Measurements from ENCODE around the gene CLK3.
"Not testable (repeated sequence)": the region's sequence is repeated elsewhere in the genome, so short reads cannot be mapped to it uniquely, and the experiment has no call there.

Gene CLK3

DNA sequence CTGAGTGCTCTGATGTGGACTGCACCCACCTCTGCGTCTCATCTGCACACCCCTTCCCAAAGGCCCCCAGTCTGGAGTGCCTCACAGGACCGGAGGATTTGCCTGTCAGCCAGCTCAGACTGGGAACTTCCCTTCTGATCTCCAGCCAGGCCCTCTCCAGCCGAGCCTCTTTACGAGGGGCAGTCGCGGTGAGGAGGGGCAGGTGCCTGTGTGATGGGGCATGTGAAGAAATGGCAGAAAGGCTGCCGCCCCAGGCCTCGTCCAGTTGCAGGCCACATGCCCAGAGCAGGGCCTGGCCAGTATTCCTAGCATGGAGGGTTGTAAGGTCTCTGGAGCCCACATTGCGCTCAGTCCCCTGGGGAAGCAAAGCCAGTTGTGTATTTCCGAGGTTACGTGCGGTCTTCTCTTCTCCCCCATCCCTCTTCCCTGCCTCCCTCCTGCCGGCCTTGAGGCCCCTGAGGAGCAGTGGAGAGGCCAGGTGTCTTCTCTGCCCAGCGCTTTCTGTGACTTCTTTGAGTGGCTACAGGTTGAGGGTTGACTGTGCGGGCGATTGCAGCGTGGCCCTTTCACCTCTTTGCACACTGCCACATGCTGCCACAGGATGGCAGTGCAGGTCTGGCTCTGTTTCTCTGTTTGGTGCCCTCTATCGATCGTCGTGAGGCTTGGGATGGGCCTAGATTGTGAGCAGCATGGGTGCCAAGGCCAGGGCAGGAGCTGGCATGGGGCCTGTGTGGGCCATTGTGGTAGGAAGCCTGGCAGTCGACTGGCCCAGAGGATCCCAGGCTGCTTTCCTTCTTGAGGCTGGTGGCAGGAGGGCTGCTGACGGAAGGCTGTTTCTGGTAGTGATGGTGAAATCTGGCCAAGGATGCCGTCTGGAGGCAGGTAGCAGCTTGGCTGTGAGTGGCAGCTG, 5.3 kb downstream of the CLK3 start:
- peak; percentile 90 for DNase-seq (ENCODE audit: low spot score)

DNA sequence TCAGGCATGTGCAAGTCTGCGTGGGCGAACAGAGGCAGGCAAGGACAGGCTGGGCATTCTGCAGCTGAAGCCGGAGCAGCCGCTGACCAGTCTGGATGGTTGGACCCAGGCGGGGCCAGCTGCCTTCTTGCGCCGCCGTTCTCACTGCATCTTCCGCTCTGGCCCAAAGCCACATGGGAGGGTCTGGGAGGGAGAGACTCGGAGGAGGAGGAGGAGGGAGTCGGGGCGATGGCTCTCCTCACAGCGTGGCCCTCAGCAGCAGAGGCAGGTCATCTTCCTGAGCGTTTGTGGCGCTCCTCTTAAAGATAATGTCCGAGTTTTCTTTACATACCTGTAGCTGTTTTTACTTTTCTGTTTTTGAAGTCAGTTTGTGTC, 5.9 kb downstream of the CLK3 start:
- no peak for DNase-seq (ENCODE audit: low spot score)

DNA sequence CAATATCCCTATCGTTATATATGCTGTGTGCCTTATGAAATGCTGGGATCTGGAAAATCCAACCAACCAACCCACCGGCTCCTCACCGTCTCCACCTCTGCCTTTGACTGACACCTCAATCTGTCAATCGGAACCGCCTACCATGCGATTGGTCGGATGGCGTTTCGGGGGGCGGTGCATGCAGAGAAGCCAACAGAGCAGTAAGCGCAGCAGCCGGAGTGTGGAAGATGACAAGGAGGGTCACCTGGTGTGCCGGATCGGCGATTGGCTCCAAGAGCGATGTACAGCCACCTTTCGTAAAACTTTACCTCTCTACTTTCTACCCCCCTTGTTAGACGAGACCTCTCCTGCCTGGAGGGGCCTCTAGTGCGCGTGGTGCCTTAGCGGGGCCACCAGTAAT, 6.3 kb downstream of the CLK3 start:
- DNase-seq (ENCODE audit: low spot score), result no peak

DNA sequence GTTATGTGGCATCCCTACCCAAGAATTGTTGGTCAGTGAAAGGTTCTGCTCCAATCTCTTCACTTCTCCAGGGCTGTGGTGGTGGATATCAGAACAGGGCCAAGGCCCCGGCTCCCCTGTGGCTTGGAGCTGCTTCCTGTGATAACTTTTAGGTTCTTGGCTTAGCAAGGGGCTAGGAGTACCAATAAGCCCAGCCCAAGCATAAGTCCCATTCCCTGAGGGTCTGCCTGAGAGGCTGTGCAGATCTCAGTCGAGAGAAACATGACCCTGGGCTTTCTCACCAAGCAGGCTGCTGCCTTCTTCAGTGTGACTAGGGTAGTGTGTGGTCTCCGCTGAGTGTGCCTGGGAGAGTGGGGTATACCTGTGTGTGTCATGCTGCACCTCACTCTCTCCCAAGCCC, 7.1 kb downstream of the CLK3 start:
- no peak for DNase-seq (ENCODE audit: low spot score)

DNA sequence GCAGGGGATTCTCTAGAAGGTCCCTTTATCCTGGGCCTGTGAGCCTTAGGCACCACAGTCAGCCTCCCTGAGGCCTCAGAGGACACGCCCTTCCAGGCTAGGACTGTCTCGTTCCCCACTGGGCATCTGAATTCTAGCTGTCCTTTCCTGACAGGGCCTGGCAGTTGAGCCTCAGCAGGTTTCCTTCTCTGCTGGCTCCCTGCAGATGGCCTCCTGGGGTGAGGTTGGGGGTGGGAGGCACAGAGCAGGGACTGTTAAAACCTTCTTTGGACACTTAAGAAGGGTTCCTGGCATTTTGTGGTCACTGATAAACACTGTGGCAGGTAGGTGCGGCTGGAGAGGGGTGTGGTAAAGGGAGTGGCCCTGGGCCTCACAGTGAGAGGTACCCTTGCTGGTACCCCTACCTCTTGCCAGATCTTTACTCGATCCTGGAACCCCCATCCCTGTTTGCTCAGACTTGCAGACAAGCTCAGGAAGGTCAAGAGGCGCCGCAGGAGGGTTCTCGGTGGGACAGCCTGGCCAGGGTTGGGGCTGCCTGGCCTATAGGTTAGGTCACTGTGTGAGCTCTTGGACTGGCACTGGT, 8.5 kb downstream of the CLK3 start:
- DNase-seq (ENCODE audit: low spot score), result no peak

DNA sequence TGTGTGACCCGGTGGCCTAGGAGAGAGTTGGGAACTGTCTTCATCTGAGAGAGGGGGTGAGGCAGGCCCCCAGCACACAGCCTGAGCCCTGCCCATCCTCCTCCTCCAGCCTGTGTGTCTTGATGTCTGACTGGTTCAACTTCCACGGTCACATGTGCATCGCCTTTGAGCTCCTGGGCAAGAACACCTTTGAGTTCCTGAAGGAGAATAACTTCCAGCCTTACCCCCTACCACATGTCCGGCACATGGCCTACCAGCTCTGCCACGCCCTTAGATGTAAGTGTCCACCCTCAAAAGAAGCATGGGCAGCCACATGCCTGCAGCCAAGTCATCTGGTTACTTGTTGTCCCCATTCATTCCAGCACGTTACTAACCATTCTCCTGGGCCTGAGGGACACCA, 10.1 kb downstream of the CLK3 start:
- no peak for DNase-seq (ENCODE audit: low spot score)

DNA sequence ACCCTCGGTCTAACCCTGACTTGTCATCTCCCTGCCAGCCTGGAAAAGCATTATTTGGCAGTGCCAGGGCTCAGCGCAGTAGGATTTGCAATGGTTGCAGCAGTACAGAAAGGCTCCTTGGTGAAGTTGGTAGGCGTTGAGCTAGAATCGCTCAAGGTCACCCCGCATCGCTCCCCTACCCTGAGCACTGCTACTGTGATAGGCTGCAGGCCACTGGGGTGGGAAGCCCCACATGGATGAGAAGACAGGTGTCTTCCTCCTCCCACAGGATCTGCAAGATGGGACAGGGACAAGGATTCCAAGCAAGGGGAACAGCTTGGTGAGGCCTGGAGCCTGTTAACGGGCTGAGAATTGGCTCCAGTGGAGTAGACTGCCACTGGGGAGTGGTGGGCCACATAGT, 10.7 kb downstream of the CLK3 start:
- no peak for DNase-seq (ENCODE audit: low spot score)

- peak; percentile 46 for DNase-seq (ENCODE audit: low spot score)
These were observed 11.4 kb downstream of the CLK3 start for GRCh38 chr15:74626752-74627692.

DNA sequence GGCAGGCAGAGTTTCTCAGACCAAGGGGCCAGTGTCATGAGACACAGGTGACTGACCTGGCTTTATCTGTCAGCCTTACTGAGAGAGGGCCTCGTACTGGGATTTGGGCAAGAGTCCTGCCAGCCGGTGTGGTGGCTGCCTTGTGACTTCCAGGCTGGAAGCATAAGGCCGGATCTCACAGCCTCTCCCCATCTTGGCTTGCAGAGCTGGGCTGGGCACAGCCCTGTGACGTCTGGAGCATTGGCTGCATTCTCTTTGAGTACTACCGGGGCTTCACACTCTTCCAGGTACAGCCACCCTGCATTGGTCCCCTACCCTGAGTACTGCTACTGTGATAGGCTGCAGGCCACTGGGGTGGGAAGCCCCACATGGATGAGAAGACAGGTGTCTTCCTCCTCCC, 12.1 kb downstream of the CLK3 start:
- DNase-seq (ENCODE audit: low spot score), result no peak

DNA sequence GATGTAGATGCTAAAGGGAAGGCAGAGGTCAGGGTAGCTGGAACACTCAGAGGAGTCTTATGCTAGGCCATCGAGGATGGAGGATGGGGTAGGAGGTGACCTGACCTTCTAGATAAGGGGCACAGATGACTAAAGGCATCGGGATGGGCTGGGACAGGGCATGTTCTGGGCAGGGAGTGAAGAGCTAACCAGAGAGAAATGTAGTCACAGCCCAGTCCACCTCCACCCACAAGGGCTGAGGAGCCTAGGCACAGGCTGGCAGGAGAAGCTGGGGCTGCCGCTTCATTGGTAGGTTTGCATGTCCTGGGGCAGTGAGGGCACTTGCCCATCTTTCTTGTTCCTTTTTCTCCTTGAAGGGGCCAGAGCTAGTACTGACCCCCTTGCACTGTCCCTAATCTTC, 12.6 kb downstream of the CLK3 start:
- no peak for DNase-seq (ENCODE audit: low spot score)

- no peak for DNase-seq (ENCODE audit: low spot score)
These were observed 13.3 kb downstream of the CLK3 start for GRCh38 chr15:74628949-74629348.

GRCh38 chr15:74629696-74630095, 14.1 kb downstream of the CLK3 start:
- DNase-seq (ENCODE audit: low spot score), result not testable (repeated sequence)

DNA sequence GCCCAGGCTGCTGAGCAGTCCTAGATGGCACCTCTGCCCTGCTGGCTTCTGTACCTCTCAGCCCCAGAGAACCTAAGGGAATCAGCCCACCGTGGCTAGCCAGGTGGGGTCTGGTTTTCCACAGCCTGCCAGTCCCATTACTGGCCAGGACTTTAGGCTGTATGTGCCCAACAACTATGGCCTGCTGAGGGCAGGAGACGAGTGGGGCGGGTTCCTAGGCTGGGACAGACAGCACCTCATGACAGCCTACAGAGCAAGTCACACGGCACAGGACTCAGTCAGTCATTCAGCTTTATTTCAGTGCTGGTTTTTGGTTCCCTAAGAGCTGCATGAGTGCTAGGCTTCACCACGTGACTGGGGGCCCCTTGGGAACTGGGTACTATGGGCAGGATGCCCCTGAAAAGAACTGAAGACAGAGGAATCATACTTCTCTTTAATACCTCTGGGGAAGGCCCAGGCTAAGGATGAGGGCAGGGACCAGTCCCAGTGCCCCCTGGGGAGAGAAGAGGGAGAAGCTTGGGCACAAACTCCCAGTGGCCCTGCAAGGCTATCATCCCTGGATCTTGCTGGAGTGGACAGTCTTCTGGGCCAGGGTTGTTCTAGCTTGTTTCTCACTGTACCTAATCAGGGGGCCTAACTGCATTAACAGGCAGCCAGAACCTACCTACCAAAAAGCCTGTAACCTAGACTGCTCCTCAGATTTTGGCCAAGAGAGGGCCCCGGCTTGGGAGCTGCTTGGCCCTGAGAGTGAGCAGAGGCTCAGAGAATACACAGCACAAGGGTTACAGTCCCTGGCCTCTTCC, 14.8 kb downstream of the CLK3 start:
- DNase-seq (ENCODE audit: low spot score), result peak; percentile 74

DNA sequence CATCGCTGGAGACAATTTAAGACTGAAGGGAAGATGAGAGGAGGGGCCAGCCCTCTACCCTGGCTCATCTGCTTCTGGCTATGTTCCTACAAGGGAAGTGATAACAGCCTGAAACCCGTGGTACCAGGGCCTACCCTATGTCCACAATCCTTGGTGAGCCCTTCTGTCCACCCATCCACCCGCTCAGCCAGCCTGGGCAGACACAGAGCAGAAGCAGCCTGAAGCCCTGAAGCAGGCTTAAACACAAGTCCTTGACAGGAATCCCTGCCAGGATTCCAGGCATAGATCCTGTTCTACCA, 15.4 kb downstream of the CLK3 start:
- no peak for DNase-seq (ENCODE audit: low spot score)

- DNase-seq (ENCODE audit: low spot score), result no peak
These were observed 15.8 kb downstream of the CLK3 start for GRCh38 chr15:74631408-74631807.

- peak; percentile 80 for DNase-seq (ENCODE audit: low spot score)
These were observed 16.4 kb downstream of the CLK3 start for GRCh38 chr15:74631935-74632560.

GRCh38 chr15:74632601-74633000, 17.0 kb downstream of the CLK3 start:
- no peak for DNase-seq (ENCODE audit: low spot score)

DNA sequence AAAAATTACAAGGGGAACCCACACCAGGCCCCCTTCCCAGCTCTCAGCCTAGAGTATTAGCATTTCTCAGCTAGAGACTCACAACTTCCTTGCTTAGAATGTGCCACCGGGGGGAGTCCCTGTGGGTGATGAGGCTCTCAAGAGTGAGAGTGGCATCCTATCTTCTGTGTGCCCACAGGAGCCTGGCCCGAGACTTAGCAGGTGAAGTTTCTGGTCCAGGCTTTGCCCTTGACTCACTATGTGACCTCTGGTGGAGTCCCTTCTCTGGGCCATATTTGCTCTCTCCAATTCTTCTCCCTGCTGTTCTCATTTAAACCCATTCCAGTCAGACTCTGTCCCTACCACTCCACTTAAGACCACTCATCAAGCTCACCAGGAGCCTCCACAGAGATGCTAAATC, 18.1 kb downstream of the CLK3 start:
- DNase-seq (ENCODE audit: low spot score), result no peak

DNA sequence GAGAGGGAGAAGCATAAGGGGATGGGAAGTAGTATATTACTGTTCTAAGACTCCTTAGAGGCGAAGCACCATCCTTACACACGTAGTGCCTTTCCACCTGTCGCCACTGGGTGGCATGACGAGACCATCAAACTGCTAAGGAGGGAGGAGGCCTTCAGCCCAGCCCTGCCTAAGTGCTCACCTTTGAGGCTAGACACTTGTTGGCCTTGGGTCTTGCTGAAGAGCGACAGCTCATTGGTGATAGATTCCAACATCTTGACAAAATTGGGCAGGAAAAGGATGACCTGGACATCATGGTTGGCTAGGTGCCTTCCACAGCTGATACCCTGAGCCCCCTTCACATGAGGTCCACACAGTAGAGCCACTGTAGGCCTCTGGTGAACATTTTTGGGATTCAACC, 19.6 kb downstream of the CLK3 start:
- peak; percentile 81 for DNase-seq (ENCODE audit: low spot score)

GRCh38 chr15:74636984-74637383, 21.3 kb downstream of the CLK3 start:
- no peak for DNase-seq (ENCODE audit: low spot score)

- no peak for DNase-seq (ENCODE audit: low spot score)
These were observed 25.5 kb downstream of the CLK3 start for GRCh38 chr15:74641151-74641550.

GRCh38 chr15:74642348-74642733, 26.7 kb downstream of the CLK3 start:
- DNase-seq (ENCODE audit: low spot score), result no peak

Data from germinal center (tissue), 1 donor.